ENCODE data around the gene ECE1.
"Not testable (repeated sequence)": the region's sequence is repeated elsewhere in the genome, so short reads cannot be mapped to it uniquely, and the experiment has no call there.

ECE1 gene

GRCh38 chr1:21176586-21177555 lies 113.4 kb downstream of the ECE1 start, which contains the start of gene EIF4G3:
TSS of gene EIF4G3 (minus strand) at chr1:21176897. CDS start at chr1:21002742, 174,155 bp downstream.
- peak; percentile 96 for DNase-seq (ENCODE audit: low spot score)

DNA sequence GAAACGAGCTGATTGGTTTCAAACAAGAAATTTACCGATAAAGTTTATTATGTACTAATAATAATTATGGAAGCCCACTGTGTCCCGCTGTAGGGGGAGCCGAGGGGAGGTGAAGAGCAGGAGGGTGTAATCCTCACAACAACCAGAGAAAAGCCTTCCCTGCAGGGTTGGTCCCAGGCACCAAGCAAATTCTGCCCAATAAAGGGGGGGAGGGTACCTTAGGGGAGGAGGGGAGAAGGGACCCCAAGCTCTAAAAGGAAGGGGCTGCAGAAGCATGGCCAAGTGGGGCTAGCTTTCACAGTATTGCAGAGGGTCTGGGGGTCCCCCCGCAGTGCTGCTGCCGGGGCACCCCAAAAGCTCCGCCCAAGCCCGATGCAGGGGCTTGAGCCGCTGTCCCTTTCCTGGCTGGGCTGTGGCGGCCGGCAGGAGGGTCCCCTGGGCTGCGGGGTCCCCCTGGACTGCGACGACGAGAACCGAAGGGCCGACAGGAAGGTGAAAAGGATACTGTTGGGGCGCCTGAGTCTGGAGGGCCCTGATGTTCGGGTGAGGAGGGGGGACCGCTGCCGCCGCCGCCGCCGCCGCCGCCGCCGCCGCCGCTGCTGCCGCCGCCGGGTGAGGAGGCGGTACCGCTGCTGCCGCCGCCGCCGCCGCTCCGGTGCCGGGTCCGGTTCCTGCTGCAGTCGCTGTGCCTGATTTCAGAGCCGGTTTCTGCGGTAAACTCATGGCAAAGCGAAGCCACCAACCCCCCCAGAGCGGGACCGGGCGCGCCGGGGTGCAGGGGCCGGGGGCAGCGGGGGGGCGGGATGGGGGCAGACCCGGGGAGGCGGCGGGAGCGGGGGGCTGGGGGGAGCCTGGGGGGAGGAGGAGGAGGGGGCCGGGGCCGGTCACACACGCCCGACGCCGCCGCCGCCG lies 114.3 kb downstream of the ECE1 start:
- DNase-seq (ENCODE audit: low spot score), result peak; percentile 48

- peak; percentile 68 for DNase-seq (ENCODE audit: low spot score)
These were observed 115.0 kb downstream of the ECE1 start for GRCh38 chr1:21175324-21175669.

DNA sequence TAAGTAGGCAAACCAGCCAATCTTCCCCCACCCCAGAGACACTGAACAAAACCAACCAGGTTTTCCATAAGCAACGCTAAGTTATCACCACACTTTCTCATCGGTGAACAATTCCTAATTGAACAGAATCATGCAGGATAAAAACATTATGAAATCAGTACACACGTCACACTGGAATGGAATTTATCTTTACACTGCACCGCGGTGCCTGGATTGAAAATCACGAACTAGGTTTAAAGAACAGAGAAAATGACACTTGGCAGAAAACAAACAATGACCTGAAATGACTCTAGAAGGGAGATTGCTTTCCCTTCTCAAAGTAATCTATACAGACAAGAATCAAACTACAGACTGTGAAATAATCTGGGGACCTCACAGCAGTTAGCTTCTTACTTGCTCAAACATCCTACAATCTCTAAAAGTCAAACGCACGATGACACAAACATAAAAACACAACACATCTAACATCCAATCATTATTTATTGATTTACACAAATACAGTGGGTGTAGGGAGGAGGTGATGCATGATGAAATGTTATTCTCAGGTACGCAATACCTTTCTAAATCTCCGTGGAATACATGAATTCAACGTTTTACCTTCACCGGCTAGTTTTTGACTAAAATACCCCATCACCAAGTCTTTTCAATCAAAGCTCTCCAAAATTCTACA lies 115.5 kb downstream of the ECE1 start:
- DNase-seq (ENCODE audit: low spot score), result peak; percentile 60

GRCh38 chr1:21174230-21174629 lies 116.0 kb downstream of the ECE1 start:
- DNase-seq (ENCODE audit: low spot score), result no peak

GRCh38 chr1:21173096-21173495 lies 117.2 kb downstream of the ECE1 start:
- not testable (repeated sequence) for DNase-seq (ENCODE audit: low spot score)

GRCh38 chr1:21170837-21171236 lies 119.4 kb downstream of the ECE1 start:
- not testable (repeated sequence) for DNase-seq (ENCODE audit: low spot score)

- no peak for DNase-seq (ENCODE audit: low spot score)
These were observed 121.8 kb downstream of the ECE1 start for GRCh38 chr1:21168444-21168843.
